Measurements from ENCODE around the gene CYBRD1. TPM values are rescaled to one million over a fixed set of nuclear protein-coding genes. Genes with fewer than 3 reads are reported as not detected.
"Not testable (repeated sequence)": the region's sequence is repeated elsewhere in the genome, so short reads cannot be mapped to it uniquely, and the experiment has no call there.

The CYBRD1 gene
- total RNA-seq, 1 donor = 338 TPM

DNA sequence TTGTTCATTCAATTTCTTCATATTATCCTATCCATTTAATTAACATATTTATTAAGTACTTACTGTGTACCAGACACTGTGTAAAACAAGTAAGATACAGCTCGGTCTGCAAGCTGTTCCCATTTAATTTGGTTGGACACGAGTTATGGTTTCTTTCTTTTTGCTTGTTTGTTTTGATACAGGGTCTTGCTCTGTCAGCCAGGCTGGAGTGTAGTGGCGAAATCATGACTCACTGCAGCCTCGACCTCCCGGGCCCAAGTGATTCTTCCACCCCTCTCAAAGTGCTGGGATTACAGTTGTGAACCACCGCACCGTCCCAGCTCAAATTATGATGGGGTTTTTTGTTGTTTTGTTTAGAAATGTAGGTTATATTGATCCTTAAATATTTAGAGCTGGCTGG lies 9.0 kb downstream of the CYBRD1 start:
- no peak overlapping the region for H2AFZ ChIP-seq (ENCODE audit: low read length)
- peaks cover 3% of the 10 kb centered on the region for H3K36me3 ChIP-seq (ENCODE audit: insufficient read depth, low read length)
- H3K4me3 ChIP-seq (ENCODE audit: insufficient read depth, low read length) = peak overlapping the region; percentile 44
- peak overlapping the region; percentile 67 for H3K4me2 ChIP-seq (ENCODE audit: insufficient read depth, low read length)
- DNase-seq (ENCODE audit: insufficient read length, low spot score, missing footprints) = peak; percentile 17
- H3K4me1 ChIP-seq (ENCODE audit: insufficient read depth, low read length) = peaks cover 26% of the 10 kb centered on the region
- TF ChIP-seq, protein P1, sequence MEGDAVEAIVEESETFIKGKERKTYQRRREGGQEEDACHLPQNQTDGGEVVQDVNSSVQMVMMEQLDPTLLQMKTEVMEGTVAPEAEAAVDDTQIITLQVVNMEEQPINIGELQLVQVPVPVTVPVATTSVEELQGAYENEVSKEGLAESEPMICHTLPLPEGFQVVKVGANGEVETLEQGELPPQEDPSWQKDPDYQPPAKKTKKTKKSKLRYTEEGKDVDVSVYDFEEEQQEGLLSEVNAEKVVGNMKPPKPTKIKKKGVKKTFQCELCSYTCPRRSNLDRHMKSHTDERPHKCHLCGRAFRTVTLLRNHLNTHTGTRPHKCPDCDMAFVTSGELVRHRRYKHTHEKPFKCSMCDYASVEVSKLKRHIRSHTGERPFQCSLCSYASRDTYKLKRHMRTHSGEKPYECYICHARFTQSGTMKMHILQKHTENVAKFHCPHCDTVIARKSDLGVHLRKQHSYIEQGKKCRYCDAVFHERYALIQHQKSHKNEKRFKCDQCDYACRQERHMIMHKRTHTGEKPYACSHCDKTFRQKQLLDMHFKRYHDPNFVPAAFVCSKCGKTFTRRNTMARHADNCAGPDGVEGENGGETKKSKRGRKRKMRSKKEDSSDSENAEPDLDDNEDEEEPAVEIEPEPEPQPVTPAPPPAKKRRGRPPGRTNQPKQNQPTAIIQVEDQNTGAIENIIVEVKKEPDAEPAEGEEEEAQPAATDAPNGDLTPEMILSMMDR (IDR thresholded peaks at IDR 0.05; ENCODE audit: extremely low read depth, low read depth, low read length) = no peak
- no peaks in the 10 kb centered on the region for H3K9me3 ChIP-seq (ENCODE audit: low read depth, low read length)
- peaks cover 79% of the 10 kb centered on the region for H3K79me2 ChIP-seq (ENCODE audit: insufficient read depth, low read length)
- H3K27me3 ChIP-seq (ENCODE audit: insufficient read depth, low read length) = no peaks in the 10 kb centered on the region
- no peaks in the 10 kb centered on the region for H4K20me1 ChIP-seq (ENCODE audit: insufficient read depth, low read length)
- H3K27ac ChIP-seq (ENCODE audit: low read depth, low read length) = peak overlapping the region; percentile 89

DNA sequence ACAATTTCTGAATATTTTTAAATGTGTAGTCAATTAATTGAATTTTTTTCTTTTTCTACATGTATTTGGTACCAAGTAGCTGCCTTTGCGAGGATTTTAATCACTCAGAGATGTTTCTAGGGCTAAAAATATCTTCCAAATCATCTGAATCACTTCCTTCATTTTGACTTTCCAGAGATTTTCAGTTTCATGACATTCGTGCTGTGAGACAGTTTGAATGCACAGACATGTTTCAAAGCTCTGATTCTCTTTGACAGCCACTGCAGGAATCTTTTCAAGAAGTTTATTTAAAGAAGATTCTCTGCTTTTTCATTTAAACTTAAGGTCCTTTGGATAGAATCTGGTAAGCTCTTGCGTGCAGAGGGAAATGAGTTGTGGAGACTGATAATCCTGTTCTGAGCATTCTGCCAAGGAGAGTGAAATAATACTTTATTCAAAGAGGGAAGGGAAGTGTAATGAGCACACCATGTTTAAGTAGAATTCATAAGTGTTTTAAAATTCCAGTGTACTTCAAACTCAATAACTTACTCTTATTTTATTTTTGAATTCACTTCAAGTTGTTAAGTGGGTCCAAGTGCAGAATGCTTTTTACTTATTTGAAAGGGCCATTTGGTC lies 9.7 kb downstream of the CYBRD1 start:
- Histone ChIP-seq H2AFZ (ENCODE audit: low read length) (no peak overlapping the region), H3K36me3 (ENCODE audit: insufficient read depth, low read length) (peaks cover 3% of the 10 kb centered on the region), H3K4me1 (ENCODE audit: insufficient read depth, low read length) (peaks cover 26% of the 10 kb centered on the region), H3K9me3 (ENCODE audit: low read depth, low read length) (no peaks in the 10 kb centered on the region), H3K79me2 (ENCODE audit: insufficient read depth, low read length) (peaks cover 78% of the 10 kb centered on the region), H4K20me1 (ENCODE audit: insufficient read depth, low read length) (no peaks in the 10 kb centered on the region), H3K27ac (ENCODE audit: low read depth, low read length) (peak overlapping the region; percentile 89), H3K4me3 (ENCODE audit: insufficient read depth, low read length) (peak overlapping the region; percentile 44), H3K27me3 (ENCODE audit: insufficient read depth, low read length) (no peaks in the 10 kb centered on the region), H3K4me2 (ENCODE audit: insufficient read depth, low read length) (peak overlapping the region; percentile 67)
- DNase-seq (ENCODE audit: insufficient read length, low spot score, missing footprints) = peak; percentile 45
- TF ChIP-seq, protein P1 (IDR thresholded peaks at IDR 0.05; ENCODE audit: extremely low read depth, low read depth, low read length) = no peak

DNA sequence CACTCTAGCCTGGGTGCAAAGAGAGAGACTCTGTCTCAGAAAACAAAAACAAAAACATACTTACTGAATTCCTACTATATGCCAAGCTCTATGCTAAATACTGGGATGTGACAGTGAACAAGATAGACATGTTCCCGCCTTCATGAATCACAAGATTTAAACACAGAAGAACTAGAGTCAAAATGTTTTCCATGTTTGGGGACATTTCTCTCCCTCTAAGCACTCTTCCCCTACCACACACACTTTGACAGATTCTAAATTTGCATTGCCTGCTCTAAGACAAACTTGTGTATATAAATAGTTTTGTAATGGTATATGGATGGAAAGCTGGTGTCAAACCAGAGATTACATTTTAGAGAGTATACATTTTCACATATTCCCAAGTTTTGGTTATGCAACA lies 11.1 kb downstream of the CYBRD1 start:
- no peaks in the 10 kb centered on the region for H4K20me1 ChIP-seq (ENCODE audit: insufficient read depth, low read length)
- no peak overlapping the region for H2AFZ ChIP-seq (ENCODE audit: low read length)
- DNase-seq (ENCODE audit: insufficient read length, low spot score, missing footprints) = no peak
- H3K4me2 ChIP-seq (ENCODE audit: insufficient read depth, low read length) = no peak overlapping the region
- peaks cover 26% of the 10 kb centered on the region for H3K4me1 ChIP-seq (ENCODE audit: insufficient read depth, low read length)
- no peak overlapping the region for H3K4me3 ChIP-seq (ENCODE audit: insufficient read depth, low read length)
- H3K27ac ChIP-seq (ENCODE audit: low read depth, low read length) = no peak overlapping the region
- no peaks in the 10 kb centered on the region for H3K36me3 ChIP-seq (ENCODE audit: insufficient read depth, low read length)
- no peaks in the 10 kb centered on the region for H3K27me3 ChIP-seq (ENCODE audit: insufficient read depth, low read length)
- no peaks in the 10 kb centered on the region for H3K9me3 ChIP-seq (ENCODE audit: low read depth, low read length)
- H3K79me2 ChIP-seq (ENCODE audit: insufficient read depth, low read length) = peaks cover 77% of the 10 kb centered on the region
- TF ChIP-seq, protein P1 (IDR thresholded peaks at IDR 0.05; ENCODE audit: extremely low read depth, low read depth, low read length) = no peak

DNA sequence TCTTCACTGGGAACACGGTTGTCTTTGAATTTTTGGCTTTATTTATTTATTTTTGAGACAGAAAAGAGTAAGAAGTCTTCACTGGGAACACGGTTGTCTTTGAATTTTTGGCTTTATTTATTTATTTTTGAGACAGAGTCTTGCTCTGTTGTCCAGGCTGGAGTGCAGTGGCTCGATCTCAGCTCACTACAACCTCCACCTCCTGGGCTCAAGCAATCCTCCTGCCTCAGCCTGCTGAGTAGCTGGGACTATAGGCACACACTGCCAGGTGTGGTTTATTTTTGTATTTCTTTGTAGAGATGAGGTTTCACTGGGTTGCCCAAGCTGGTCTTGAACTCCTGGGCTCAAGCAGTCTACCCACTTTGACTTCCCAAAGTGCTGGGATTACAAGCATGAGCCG lies 13.3 kb downstream of the CYBRD1 start:
- H3K79me2 ChIP-seq (ENCODE audit: insufficient read depth, low read length) = peaks cover 73% of the 10 kb centered on the region
- H2AFZ ChIP-seq (ENCODE audit: low read length); H3K27ac ChIP-seq (ENCODE audit: low read depth, low read length); H3K9me3 ChIP-seq (ENCODE audit: low read depth, low read length); H3K4me2 ChIP-seq (ENCODE audit: insufficient read depth, low read length); H4K20me1 ChIP-seq (ENCODE audit: insufficient read depth, low read length); H3K4me3 ChIP-seq (ENCODE audit: insufficient read depth, low read length); H3K36me3 ChIP-seq (ENCODE audit: insufficient read depth, low read length); H3K27me3 ChIP-seq (ENCODE audit: insufficient read depth, low read length); DNase-seq (ENCODE audit: insufficient read length, low spot score, missing footprints): not testable (repeated sequence)
- peaks cover 21% of the 10 kb centered on the region for H3K4me1 ChIP-seq (ENCODE audit: insufficient read depth, low read length)

Data from osteoblast (primary cell).